GM10266 (cell line): Measurements from ENCODE around the gene DRC7.

Source experiments
- DNase-seq: peaks from one replicate; pipeline ENCODE4 v3.0.0; 2012; ENCODE audit errors: extremely low spot score
- CTCF ChIP-seq: IDR thresholded peaks from 2 replicates; pipeline ENCODE4 v1.5.1; 2012; ENCODE audit warnings: mild to moderate bottlenecking, low read depth; ENCODE audit not compliant: control insufficient read depth, insufficient read depth; ENCODE audit errors: missing control alignments

Gene DRC7

GRCh38 chr16:57749101-57749692, 54.6 kb downstream of the DRC7 start:
- no peak for DNase-seq
- TF ChIP-seq CTCF, result no peak

- TF ChIP-seq CTCF, result no peak
- no peak for DNase-seq
These were observed 55.3 kb downstream of the DRC7 start for GRCh38 chr16:57749856-57750452.

- no peak for TF ChIP-seq CTCF
- no peak for DNase-seq
These were observed 56.4 kb downstream of the DRC7 start for GRCh38 chr16:57750796-57751538.

GRCh38 chr16:57751539-57752202, 57.1 kb downstream of the DRC7 start:
- TF ChIP-seq CTCF, result no peak
- DNase-seq, result no peak

- no peak for TF ChIP-seq CTCF
- no peak for DNase-seq
These were observed 57.6 kb downstream of the DRC7 start for GRCh38 chr16:57752203-57752580.

GRCh38 chr16:57752581-57753447, 58.2 kb downstream of the DRC7 start:
- no peak for TF ChIP-seq CTCF
- DNase-seq, result no peak
